ENCODE data around the gene EPM2A. TPM values are rescaled to one million over a fixed set of nuclear protein-coding genes. Genes with fewer than 3 reads are reported as not detected.
A peak's percentile ranks its signal among the peaks of the same experiment; 100 is the strongest.

Gene EPM2A
- total RNA-seq, 1 donor = 11.6 TPM

- Histone ChIP-seq H3K9me3 (ENCODE audit: low read depth, low read length) (no peaks in the 10 kb centered on the region), H4K20me1 (ENCODE audit: insufficient read depth, low read length) (no peaks in the 10 kb centered on the region), H3K79me2 (ENCODE audit: insufficient read depth, low read length) (no peaks in the 10 kb centered on the region), H3K4me1 (ENCODE audit: insufficient read depth, low read length) (peaks cover 18% of the 10 kb centered on the region), H2AFZ (ENCODE audit: low read length) (no peak overlapping the region), H3K27me3 (ENCODE audit: insufficient read depth, low read length) (no peaks in the 10 kb centered on the region), H3K27ac (ENCODE audit: low read depth, low read length) (no peak overlapping the region), H3K36me3 (ENCODE audit: insufficient read depth, low read length) (no peaks in the 10 kb centered on the region), H3K4me2 (ENCODE audit: insufficient read depth, low read length) (no peak overlapping the region), H3K4me3 (ENCODE audit: insufficient read depth, low read length) (no peak overlapping the region)
- TF ChIP-seq CTCF (IDR thresholded peaks at IDR 0.05; ENCODE audit: extremely low read depth, low read depth, low read length) = no peak
- DNase-seq (ENCODE audit: insufficient read length, low spot score, missing footprints) = no peak
Observed at GRCh38 chr6:145673504-145673903, 61.8 kb downstream of the EPM2A start.

- DNase-seq (ENCODE audit: insufficient read length, low spot score, missing footprints) = no peak
- H3K79me2 ChIP-seq (ENCODE audit: insufficient read depth, low read length) = no peaks in the 10 kb centered on the region
- H3K4me1 ChIP-seq (ENCODE audit: insufficient read depth, low read length) = peaks cover 18% of the 10 kb centered on the region
- no peaks in the 10 kb centered on the region for H3K27me3 ChIP-seq (ENCODE audit: insufficient read depth, low read length)
- H3K27ac ChIP-seq (ENCODE audit: low read depth, low read length) = peak overlapping the region; percentile 95
- TF ChIP-seq CTCF (IDR thresholded peaks at IDR 0.05; ENCODE audit: extremely low read depth, low read depth, low read length) = no peak
- H3K4me2 ChIP-seq (ENCODE audit: insufficient read depth, low read length) = peak overlapping the region; percentile 62
- no peaks in the 10 kb centered on the region for H4K20me1 ChIP-seq (ENCODE audit: insufficient read depth, low read length)
- no peaks in the 10 kb centered on the region for H3K36me3 ChIP-seq (ENCODE audit: insufficient read depth, low read length)
- no peak overlapping the region for H3K4me3 ChIP-seq (ENCODE audit: insufficient read depth, low read length)
- H2AFZ ChIP-seq (ENCODE audit: low read length) = peak overlapping the region; percentile 51
- no peaks in the 10 kb centered on the region for H3K9me3 ChIP-seq (ENCODE audit: low read depth, low read length)
Observed at GRCh38 chr6:145670311-145670710, 65.0 kb downstream of the EPM2A start.

- Histone ChIP-seq H2AFZ (ENCODE audit: low read length) (peak overlapping the region; percentile 65), H3K36me3 (ENCODE audit: insufficient read depth, low read length) (no peaks in the 10 kb centered on the region), H3K4me1 (ENCODE audit: insufficient read depth, low read length) (peaks cover 18% of the 10 kb centered on the region), H3K4me2 (ENCODE audit: insufficient read depth, low read length) (peak overlapping the region; percentile 62), H3K27me3 (ENCODE audit: insufficient read depth, low read length) (no peaks in the 10 kb centered on the region), H4K20me1 (ENCODE audit: insufficient read depth, low read length) (no peaks in the 10 kb centered on the region), H3K9me3 (ENCODE audit: low read depth, low read length) (no peaks in the 10 kb centered on the region), H3K27ac (ENCODE audit: low read depth, low read length) (peak overlapping the region; percentile 95), H3K4me3 (ENCODE audit: insufficient read depth, low read length) (peak overlapping the region; percentile 9), H3K79me2 (ENCODE audit: insufficient read depth, low read length) (no peaks in the 10 kb centered on the region)
- TF ChIP-seq CTCF (IDR thresholded peaks at IDR 0.05; ENCODE audit: extremely low read depth, low read depth, low read length) = no peak
- DNase-seq (ENCODE audit: insufficient read length, low spot score, missing footprints) = peak; percentile 46
Observed at GRCh38 chr6:145669627-145670034, 65.7 kb downstream of the EPM2A start.

GRCh38 chr6:145668844-145669243, 66.5 kb downstream of the EPM2A start:
- TF ChIP-seq CTCF (IDR thresholded peaks at IDR 0.05; ENCODE audit: extremely low read depth, low read depth, low read length) = no peak
- Histone ChIP-seq H3K79me2 (ENCODE audit: insufficient read depth, low read length) (no peaks in the 10 kb centered on the region), H3K9me3 (ENCODE audit: low read depth, low read length) (no peaks in the 10 kb centered on the region), H2AFZ (ENCODE audit: low read length) (no peak overlapping the region), H3K4me3 (ENCODE audit: insufficient read depth, low read length) (no peak overlapping the region), H3K4me1 (ENCODE audit: insufficient read depth, low read length) (peaks cover 18% of the 10 kb centered on the region), H4K20me1 (ENCODE audit: insufficient read depth, low read length) (no peaks in the 10 kb centered on the region), H3K27me3 (ENCODE audit: insufficient read depth, low read length) (no peaks in the 10 kb centered on the region), H3K36me3 (ENCODE audit: insufficient read depth, low read length) (no peaks in the 10 kb centered on the region), H3K27ac (ENCODE audit: low read depth, low read length) (peak overlapping the region; percentile 95), H3K4me2 (ENCODE audit: insufficient read depth, low read length) (no peak overlapping the region)
- DNase-seq (ENCODE audit: insufficient read length, low spot score, missing footprints) = peak; percentile 2

Measured in osteoblast (primary cell).